Measurements from ENCODE around the gene WWTR1.
A peak's percentile ranks its signal among the peaks of the same experiment; 100 is the strongest.

WWTR1 gene

DNA sequence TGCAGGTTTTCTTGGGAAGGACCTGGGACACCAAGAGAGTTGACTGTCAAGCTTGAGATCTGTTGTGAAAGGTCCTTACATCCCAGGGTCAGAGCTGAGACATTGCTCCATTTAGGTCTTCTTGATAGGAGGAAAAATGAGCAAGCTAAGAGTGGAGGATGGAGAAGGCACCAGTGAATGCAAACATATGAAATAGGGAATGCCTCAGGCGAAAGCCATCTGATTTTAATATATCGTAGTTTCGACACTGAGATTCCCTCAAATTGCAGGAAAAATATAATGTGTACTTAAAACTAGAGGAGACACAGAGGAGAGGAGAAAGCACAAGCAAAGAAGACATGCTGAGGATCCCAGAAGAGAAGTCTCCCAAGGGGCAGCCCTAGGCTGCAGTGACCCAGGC is 97.8 kb downstream of the WWTR1 start:
- no peak for DNase-seq

DNA sequence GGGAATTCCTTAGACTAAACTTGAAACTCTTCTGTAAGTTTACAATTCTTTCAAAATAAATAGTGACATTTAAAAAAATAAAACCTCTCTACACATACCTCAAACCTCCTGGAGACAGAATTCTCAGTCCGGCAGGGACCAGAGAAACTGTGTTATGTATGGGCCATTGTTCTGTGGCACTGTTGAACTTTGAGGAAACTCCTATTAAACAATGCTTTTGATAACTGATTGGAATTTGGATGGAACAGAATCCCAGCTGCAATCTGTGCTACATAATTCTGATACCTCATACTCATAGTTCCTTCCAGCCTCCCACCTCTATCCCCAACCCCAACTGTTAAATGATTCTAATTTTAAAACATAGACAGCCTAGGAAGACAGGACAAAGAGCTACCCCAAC is 98.3 kb downstream of the WWTR1 start:
- DNase-seq, result no peak

DNA sequence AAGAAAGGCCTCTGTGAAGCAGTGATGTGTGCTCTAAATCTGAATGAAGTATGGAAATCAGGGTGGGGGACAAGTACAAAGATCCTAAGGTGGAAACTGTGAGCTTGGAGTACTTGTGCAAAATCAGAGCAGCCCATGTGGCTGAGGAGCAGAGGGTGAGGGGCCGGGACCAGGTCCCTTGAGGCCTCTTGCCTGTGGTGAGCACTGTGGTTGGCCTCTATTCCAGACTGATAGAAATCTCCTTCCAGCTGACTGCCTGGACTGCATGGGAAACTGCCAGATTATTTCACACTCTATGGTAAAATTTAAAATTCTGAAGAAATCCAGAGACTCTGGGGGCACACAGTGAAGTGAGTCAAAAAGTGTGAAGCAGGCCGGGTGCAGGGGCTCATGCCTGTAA is 101.9 kb downstream of the WWTR1 start:
- DNase-seq, result no peak

DNA sequence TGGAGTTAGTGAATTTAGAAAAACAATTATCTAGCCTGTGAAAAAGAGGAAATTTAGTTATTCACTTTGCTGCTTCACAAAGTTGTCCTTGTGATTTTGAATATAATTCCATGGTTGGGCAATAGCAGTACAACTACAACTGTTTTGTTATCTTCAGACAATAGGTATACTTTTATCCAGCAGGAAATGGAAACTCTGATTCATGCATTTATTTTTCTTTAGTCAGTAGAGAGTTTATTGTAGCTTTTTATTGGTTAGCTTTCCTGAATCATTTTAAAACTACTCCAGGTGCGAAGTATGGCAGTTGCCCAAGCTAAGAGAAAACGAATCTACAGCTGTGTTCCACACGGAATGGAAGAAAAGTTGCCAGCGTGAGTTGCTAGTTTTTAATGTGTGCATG is 103.0 kb downstream of the WWTR1 start:
- no peak for DNase-seq

DNA sequence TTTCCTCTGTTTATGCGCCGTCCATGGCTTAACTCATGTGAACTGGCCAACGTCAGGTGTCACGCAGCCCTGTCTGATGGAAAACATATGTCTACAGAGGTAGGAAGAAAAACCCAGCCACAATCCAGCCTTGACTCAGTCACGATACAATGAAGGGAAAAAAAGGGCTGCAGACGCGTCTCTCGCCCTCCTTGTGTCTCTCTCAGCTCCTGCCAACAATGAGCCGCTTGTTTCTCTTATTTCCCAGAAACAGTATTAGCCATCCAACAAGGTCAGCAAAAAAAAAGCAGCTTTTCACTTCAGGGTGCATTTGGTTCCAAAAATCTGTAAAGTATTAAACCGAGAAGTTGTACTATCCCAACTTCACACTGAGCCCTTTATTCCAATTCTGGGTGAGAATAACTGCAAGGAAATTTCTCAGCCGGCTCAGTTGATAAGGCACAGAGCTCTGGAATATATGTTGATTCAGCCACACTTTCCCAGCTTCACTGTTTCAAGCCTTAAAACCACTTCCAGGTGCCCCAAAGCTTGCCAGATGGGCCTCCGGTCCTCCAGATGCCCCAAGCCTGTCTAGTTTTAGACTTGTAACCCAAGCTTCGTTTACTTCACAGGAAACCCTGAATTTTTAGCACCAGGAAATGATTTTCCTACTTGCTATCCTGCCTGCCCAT is 103.9 kb downstream of the WWTR1 start:
- no peak for DNase-seq

DNA sequence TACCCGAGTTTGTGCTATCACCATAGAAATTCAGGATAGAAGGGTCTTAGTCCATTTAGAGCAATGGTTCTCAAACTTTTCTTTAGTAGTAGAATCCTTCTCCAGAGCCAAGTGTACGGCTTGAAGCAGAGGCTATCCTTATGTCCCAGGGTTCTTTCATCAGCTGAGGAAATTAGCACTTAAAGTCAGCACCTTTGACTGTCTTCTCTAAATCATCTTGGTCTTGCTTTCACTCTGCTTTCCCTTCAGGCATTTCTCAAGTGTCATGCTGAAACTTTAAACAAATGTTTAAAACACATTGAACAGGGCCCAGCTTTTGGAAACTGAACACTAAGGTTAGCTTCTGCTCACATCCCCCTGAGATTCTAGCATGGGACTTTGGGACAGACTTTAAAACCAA is 105.1 kb downstream of the WWTR1 start:
- no peak for DNase-seq

DNA sequence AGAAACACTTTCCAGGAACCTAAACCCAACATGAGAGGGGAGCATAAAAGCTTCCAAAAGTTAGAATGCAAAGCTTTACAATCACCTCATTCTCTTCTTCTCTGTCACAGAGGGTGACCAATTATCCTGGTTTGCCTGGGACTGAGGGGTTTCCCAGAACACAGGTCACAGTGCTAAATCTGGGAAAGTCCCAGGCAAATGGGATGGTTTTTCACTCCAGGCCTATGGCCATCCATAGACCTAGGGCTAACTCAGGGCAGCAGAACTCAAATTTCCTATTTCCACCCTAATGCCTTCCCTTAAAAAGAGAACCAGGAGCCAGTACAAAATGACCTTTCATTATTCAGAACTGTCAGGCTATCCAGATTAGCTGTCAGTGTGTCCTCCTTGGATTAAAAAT is 106.3 kb downstream of the WWTR1 start:
- no peak for DNase-seq

DNA sequence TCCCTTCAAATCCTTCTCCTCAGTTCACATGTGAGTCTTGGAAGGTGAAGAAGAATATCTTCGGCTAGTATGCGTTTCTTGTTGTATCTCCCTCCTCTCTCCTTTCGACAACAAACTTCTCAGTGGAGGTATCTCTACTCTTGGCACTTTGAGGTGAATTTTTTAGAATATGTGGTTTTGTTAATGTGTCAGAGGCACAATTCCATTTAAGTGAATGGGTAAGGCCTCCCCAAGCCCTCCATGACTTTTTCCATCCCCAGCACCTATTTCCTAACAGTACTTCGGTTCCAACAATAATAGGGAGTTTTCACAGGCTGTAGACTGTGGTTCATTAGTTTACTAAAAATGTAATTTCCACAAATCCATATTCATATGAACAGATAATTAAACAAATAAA is 109.2 kb downstream of the WWTR1 start:
- no peak for DNase-seq

DNA sequence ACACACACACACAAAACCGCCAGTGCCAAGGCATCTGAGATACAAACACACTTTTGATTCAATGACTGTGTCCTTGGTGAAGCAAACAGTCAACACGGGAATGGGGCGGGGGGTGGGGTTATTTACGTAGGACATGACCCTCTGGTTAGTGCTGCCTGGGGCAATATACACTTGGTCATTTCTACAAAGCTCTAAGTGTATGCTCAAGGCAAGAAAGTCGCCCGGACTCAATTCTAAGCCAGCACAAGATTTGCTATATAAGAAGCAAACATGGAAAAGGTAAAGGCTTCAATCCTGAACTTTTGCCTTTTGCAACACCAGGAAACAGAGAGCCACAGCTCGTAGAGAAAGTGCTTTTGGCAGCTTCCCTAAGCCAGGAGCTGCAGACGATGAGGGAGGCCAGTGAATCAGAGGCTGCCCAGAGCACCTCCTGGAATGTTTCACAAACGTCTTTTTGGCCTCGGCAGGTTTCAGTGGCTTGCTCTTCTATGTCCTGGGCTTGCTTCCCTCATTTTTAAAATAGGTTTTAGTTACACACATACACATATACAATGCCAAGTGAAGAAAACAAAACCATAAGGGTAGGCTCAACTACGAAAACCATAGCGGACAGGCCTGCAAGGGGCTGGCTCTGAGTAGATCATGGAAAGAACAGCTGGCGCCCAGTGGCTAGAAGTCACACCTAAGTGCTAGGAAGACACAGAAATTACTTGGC is 109.7 kb downstream of the WWTR1 start:
- no peak for DNase-seq

DNA sequence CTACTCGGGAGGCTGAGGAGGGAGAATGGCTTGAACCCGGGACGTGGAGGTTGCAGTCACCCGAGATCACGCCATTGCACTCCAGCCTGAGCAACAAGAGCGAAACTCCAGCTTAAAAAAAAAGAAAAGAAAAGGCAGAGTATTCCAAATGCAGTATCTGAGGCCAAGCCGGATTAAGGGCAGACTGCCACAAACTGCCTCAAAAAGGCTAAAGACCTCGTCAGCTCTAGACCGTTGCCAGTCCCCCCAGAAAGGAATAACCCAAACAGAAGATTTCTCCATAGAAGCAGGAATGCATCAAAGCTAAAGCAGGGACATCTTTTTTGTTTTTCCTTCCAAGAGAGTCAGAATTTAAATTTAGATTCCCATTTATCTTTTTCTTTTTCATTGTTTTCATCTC is 110.4 kb downstream of the WWTR1 start:
- DNase-seq, result no peak

DNA sequence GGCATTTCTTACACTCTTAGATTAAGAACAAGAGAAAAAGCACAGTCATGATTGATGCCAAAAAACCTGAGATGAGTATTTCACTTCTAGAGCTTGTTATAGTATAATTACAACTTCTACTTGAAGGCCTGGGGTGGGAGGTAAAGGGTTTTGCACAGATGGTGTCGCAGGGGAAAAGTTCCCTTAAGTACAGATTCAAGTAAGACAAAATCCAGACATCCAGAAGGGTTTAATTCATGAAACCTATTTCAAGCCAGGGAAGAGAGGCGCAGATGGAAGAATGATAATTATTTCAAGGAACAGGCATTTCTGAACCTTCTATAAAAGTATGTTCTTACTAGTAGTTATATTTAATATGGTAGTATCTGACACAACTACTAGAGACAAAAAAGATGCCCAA is 112.8 kb downstream of the WWTR1 start:
- no peak for DNase-seq

DNA sequence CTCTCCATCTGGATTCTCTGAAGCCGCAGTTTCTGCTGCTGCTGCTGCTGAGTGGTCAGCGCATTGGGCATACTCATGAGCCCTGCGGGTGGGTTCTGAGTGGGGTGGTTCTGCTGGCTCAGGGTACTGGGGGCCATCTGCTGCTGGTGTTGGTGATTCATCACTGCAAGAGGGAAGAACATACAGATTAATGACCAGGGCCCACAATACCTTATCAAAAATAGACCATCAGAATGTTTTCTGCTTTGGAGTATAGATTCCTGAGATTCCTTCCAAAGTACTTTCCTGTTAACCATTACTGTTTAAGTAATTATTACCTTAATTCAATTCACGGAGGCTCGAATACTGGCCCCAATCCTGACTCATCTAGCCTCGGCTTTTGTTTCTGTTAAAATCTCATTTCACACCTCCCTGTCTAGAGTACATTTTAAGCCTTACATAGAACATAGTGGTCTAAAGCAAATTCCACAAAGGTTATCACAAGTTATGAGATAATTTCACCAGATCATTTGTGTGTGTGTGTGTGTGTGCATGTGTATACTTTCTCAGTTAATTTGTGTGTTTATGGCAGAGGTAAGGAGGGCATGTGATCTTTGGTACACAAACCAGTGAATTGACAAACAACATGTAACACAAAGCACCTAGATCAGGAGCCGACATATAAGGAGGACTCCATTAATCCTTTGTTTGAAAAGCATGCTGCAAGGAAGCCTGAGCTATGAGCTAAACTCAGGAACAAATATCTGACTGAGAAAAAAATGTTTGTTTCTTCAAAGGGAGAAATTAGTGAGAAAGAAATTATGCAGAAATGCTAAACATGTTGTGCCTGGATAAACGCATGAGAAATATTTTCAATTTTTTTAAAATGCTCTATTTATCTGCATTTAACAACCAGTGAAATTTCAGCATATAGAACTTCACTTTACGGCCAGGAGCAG is 115.2 kb downstream of the WWTR1 start:
- DNase-seq, result no peak

DNA sequence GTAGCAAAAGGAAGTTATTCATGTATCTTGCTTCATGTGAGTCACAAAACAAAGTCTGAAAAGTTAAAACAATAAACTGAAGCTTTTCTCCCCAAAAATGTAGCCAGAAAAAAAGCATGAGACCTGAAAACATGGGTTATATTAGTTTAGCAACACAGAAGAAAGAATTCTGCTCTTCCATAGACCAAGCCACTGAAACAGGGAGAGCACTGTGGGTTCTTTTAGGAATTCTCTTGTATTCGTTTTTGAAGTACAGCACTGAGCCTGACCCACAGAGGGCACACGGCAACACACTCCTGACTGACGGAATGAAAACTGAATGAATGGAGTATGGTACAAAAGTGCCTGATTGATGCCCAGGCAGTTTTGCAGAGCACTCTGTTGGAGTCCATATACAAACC is 116.7 kb downstream of the WWTR1 start:
- no peak for DNase-seq

DNA sequence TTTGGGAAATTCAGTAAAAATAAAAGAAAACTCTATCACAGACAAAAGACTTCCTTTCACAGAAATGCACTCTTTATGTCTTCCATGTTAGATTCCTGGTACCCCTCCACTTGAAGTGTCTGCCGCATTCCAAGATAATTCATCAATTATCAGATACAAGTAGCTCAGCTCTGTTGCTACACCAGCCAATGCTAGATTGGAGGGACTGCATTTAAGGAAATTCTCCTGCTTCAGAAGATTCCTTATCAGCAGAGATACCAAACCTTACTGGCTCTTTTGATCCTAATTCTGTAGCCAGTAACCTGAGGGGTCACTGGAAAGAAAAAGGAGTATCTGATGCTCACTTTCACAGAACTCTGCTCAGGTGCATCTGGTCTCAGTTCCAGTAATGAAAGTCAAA is 119.5 kb downstream of the WWTR1 start:
- DNase-seq, result no peak

DNA sequence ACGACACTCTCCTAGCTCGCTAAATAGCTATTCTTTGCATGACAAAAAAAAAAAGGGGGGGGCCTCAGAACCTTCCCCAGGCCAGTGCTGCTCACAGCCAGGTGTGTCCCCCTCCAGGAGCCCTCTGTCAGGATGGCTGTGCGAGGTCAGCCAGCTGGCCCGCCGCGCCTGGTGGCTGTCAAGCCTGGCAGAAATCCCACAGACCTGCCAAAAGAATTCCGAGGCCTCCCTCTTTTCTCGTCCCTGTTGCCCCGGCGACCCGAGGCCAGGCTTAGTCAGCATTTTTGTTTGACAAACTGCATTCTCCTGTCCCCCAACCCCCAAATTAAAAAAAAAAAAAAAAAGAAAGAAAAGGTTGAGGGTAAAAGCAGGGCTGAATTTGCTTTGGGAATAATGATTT is 121.4 kb downstream of the WWTR1 start:
- DNase-seq, result no peak

DNA sequence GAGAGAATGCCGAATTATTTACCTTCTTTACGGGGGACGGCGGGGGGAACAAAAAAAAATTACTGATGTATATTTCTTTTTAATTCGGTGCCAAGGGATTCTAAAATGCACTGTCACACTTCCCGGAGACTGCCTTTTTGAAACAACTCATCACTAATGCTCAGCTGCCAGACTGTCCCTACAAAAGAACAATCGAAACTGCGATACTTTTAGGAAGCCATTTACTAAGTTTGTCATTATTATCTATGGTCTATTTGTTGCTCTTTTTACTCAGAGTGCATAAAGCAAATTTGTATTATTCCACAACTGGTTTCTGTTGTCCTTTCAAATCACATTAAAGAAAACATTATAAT is 122.5 kb downstream of the WWTR1 start:
- DNase-seq, result no peak

DNA sequence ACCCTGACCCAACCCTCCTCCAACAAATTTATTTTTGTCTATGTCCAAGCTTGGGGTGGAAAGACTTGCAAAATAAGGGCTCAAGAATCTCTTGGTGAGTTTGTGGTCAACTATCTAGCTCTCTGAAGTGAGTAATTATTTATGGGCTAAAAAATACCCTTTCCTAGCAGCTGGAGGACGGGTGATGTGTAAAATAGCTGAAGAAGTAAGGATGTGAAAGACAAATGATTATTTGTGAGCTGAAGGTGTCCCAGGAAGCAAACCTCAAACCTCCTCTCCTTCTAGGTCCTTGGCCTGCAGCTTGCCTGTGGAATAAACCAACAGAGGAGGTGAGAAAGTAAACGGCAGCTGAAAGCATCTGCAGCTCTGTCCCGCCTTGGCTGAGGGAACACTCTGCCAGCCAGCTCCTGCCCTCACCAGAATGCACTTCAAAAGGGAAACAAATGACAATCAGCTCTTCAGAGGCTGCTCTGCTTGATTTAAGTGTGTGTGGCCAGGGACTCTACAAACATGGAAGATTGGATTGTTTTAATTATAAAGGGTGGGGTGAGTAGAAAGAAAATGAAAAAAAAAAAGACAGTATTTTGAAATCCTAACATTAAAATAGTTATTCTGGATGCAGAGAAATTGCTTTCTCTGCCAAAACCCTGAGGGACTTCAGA is 123.0 kb downstream of the WWTR1 start:
- no peak for DNase-seq

DNA sequence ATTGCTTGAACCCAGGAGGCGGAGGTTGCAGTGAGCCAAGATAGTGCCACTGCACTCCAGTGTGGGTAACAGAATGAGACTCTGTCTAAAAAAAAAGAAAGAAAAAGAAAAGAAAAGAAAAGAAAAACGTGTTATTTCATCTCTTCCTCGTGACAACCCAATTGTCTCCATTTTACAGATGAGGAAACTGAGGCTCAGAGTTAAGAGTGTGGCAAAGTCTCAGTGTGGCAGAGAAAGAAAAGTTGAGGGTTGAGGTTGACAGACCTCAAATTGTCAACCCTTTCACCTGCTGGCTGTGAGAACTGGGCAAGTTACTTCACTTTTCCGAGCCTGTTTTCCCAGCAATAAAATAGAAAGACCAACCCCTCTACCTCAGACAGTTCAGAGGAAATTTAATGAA is 123.7 kb downstream of the WWTR1 start:
- DNase-seq, result no peak

DNA sequence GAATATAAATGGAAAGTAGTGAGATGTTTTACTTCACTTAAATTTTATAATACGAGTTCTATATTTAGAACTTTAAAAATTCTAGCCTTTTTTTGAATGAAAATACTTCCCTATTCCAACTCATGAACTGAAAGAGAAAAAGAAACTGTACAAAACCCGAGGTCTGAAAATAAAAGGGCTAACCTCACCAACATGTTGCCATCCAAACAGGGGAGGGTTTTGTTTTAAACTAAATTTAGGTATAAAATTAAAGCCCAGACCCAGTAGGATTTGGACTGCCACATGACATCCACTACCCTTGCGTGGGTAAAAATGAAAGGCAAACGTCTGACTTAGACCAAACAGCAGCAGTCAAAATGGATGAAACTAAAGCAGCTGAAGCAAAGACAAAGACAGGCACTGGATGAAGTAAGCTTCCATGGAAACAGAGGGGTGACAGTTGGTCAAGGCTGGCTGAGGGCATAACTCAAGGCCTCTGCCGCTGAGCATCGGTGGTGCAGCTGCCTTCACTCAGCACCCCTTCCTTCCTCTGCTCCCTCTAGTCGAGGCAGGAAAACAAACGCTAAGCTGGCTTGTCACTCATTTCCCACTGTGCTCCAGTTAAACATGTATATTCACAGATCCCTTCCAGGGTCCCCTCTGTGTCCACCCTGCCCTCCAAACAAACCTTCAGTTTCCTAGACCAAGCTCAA is 125.2 kb downstream of the WWTR1 start:
- DNase-seq, result peak in 1 of 2 donors; percentile 27

DNA sequence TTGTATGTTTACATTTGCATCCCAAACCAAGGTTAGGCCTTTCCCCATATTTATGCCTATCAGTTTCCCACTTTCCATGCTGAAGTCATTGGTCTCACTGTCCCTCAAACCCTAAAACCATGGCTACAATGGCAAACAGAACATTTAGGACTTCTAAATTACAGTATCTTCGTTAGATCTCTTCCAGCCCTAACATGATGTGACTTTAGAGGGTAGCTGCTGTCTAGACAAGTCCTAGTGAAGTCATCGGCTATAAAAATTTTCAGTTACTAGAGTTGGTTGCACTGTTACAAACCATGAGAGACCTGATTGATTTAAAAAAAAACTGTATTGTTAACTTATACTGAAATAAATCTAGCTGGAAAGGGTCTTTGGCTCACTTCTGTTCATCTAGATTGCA is 128.7 kb downstream of the WWTR1 start:
- DNase-seq, result no peak

DNA sequence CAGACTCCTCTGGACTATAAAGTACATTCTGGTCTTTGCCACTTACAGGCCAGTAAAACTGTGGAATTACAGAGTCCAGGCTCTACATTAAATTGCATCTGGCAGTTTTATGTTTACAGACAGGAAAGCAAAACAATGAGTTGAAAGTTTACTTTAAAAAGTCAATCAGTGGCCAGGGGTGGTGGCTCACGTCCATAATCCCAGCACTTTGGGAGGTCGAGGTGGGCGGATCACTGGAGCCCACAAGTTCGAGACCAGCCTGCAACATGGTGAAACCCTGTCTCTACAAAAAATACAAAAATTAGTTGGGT is 129.5 kb downstream of the WWTR1 start:
- DNase-seq, result no peak

DNA sequence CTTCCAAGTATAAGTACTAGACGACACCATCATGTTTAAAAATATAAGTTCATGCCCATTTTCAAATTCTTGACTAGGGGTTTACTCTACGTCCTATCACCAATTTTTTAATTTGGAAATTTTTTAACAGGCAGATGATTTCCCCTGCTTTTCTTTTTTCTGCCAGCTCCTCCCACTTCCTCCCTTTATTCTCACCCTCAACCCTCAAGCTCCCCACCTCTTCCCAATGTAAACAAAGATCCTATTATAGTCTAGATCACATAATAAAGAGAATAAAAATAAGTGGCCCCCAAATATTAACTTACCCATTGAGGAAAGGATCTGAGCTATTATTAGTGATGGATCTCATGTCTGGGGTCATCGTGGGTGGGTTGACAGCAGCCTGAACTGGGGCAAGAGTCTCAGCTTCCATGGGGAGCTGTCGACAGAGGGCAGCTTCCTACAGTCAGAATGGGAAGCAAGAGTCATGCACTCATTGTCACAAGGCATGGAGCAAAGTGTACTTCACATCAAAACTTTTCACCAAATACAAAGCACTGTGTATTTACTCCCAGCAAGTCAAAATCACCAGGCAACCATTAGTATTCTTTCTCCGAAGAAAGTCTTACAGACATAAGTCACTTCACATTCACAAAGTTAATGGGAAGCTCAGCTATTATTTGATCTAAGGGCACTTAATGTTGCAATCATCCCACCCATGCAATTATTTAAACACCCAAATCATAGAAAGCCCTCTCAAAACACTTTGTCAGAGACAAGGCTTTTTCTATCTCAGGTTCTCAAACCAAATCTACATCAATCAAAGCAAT is 130.1 kb downstream of the WWTR1 start:
- no peak for DNase-seq
